H9 (cell line): ENCODE data around the gene ASTN2. TPM values are rescaled to one million over a fixed set of nuclear protein-coding genes. Genes with fewer than 3 reads are reported as not detected.

Source experiments
- DNase-seq: peaks from one replicate; pipeline ENCODE4 v3.0.0-alpha.2; 2017
- H2AFZ ChIP-seq: one replicate; pipeline ENCODE4 v1.6.1; 2013; ENCODE audit warnings: mild to moderate bottlenecking, low read length, control low read depth, moderate library complexity
- H2AK5ac ChIP-seq: 2 replicates; pipeline ENCODE4 v1.6.1; 2013; ENCODE audit warnings: low read length, control low read depth, mixed read lengths; ENCODE audit not compliant: insufficient read length
- H2BK120ac ChIP-seq: one replicate; pipeline ENCODE4 v1.6.1; 2013; ENCODE audit warnings: low read depth, mild to moderate bottlenecking, low read length, control low read depth, inconsistent platforms; ENCODE audit not compliant: poor library complexity, severe bottlenecking
- H2BK12ac ChIP-seq: 2 replicates; pipeline ENCODE4 v1.6.1; 2013; ENCODE audit warnings: low read length, control low read depth, mixed read lengths, low read depth; ENCODE audit not compliant: insufficient read length
- H2BK15ac ChIP-seq: 2 replicates; pipeline ENCODE4 v1.6.1; 2013; ENCODE audit warnings: low read depth, low read length, control low read depth
- H2BK20ac ChIP-seq: one replicate; pipeline ENCODE4 v1.6.1; 2013; ENCODE audit warnings: low read depth, mild to moderate bottlenecking, low read length, control low read depth, inconsistent platforms; ENCODE audit not compliant: poor library complexity, severe bottlenecking
- H2BK5ac ChIP-seq: 2 replicates; pipeline ENCODE4 v1.6.1; 2013; ENCODE audit warnings: low read length, control low read depth, mixed read lengths; ENCODE audit not compliant: insufficient read length
- H3K14ac ChIP-seq: 2 replicates; pipeline ENCODE4 v1.6.1; 2013; ENCODE audit warnings: low read length, control low read depth; ENCODE audit not compliant: insufficient read depth
- H3K18ac ChIP-seq: 2 replicates; pipeline ENCODE4 v1.6.1; 2013; ENCODE audit warnings: low read depth, mild to moderate bottlenecking, mixed read lengths, low read length, control low read depth; ENCODE audit not compliant: insufficient read length
- H3K23ac ChIP-seq: 2 replicates; pipeline ENCODE4 v1.6.1; 2013; ENCODE audit warnings: low read length, control low read depth, mixed read lengths, low read depth; ENCODE audit not compliant: insufficient read length
- H3K23me2 ChIP-seq: 2 replicates; pipeline ENCODE4 v1.6.1; 2013; ENCODE audit warnings: low read depth, mild to moderate bottlenecking, mixed read lengths, low read length, control low read depth; ENCODE audit not compliant: insufficient read length, poor library complexity, severe bottlenecking
- H3K27ac ChIP-seq: 2 replicates; pipeline ENCODE4 v1.5.1; 2013; ENCODE audit warnings: low read length, control low read depth, mixed read lengths, low read depth; ENCODE audit not compliant: insufficient read length
- H3K27me3 ChIP-seq: 2 replicates; pipeline ENCODE4 v1.6.1; 2013; ENCODE audit warnings: low read length, control low read depth, inconsistent platforms; ENCODE audit not compliant: insufficient read depth
- H3K4ac ChIP-seq: 2 replicates; pipeline ENCODE4 v1.6.1; 2013; ENCODE audit warnings: low read depth, mild to moderate bottlenecking, control low read depth, inconsistent platforms, low read length, moderate library complexity
- H3K4me1 ChIP-seq: 2 replicates; pipeline ENCODE4 v1.6.1; 2013; ENCODE audit warnings: low read length, control low read depth, inconsistent platforms; ENCODE audit not compliant: insufficient read depth
- H3K4me2 ChIP-seq: 2 replicates; pipeline ENCODE4 v1.6.1; 2013; ENCODE audit warnings: low read length, control low read depth, mixed read lengths; ENCODE audit not compliant: insufficient read length, insufficient read depth
- H3K56ac ChIP-seq: 2 replicates; pipeline ENCODE4 v1.6.1; 2013; ENCODE audit warnings: low read depth, mild to moderate bottlenecking, mixed read lengths, low read length, control low read depth; ENCODE audit not compliant: insufficient read length
- H3K79me1 ChIP-seq: 2 replicates; pipeline ENCODE4 v1.6.1; 2013; ENCODE audit warnings: low read depth, mild to moderate bottlenecking, moderate library complexity, low read length, control low read depth, inconsistent platforms; ENCODE audit not compliant: insufficient read depth, poor library complexity, severe bottlenecking
- H3K79me2 ChIP-seq: 2 replicates; pipeline ENCODE4 v1.6.1; 2013; ENCODE audit warnings: low read length, control low read depth, inconsistent platforms; ENCODE audit not compliant: insufficient read depth
- H3K9ac ChIP-seq: 2 replicates; pipeline ENCODE4 v1.6.1; 2013; ENCODE audit warnings: low read length, control low read depth, mixed read lengths; ENCODE audit not compliant: insufficient read length; ENCODE audit errors: extremely low read depth
- H3K9me3 ChIP-seq: one replicate; pipeline ENCODE4 v1.6.1; 2013; ENCODE audit warnings: low read depth, low read length, inconsistent platforms; ENCODE audit not compliant: control insufficient read depth
- H3T11ph ChIP-seq: one replicate; pipeline ENCODE4 v1.6.1; 2013; ENCODE audit warnings: mild to moderate bottlenecking, low read length, control low read depth, inconsistent platforms
- H4K20me1 ChIP-seq: one replicate; pipeline ENCODE4 v1.6.1; 2013; ENCODE audit not compliant: control insufficient read depth, insufficient read length, insufficient read depth
- H4K5ac ChIP-seq: 2 replicates; pipeline ENCODE4 v1.6.1; 2013; ENCODE audit warnings: low read depth, mild to moderate bottlenecking, mixed read lengths, low read length, control low read depth; ENCODE audit not compliant: insufficient read length
- H4K8ac ChIP-seq: replicated peaks from 2 replicates; pipeline ENCODE4 v1.6.1; 2013; ENCODE audit warnings: low read length, control low read depth, mixed read lengths, low read depth; ENCODE audit not compliant: insufficient read length
- H4K91ac ChIP-seq: 2 replicates; pipeline ENCODE4 v1.6.1; 2013; ENCODE audit warnings: low read depth, mild to moderate bottlenecking, moderate library complexity, mixed read lengths, low read length, control low read depth; ENCODE audit not compliant: insufficient read length
- H3K27ac Mint-ChIP-seq, 3 experiments: 2 replicates in 2 of 3; 3 replicates in 1 of 3; pipeline ENCODE4 v1.8.0; 2020 to 2021; ENCODE audit warnings: mixed read lengths in 3 of 3, mild to moderate bottlenecking in 1 of 3, moderate library complexity in 1 of 3
- H3K27me3 Mint-ChIP-seq: 2 replicates; pipeline ENCODE4 v1.8.0; 2021; ENCODE audit warnings: low read depth, mild to moderate bottlenecking, moderate library complexity, mixed read lengths
- H3K36me3 Mint-ChIP-seq, 3 experiments: 2 replicates in 2 of 3; 3 replicates in 1 of 3; pipeline ENCODE4 v1.8.0; 2020 to 2021; ENCODE audit warnings: low read depth in 3 of 3, mixed read lengths in 3 of 3; ENCODE audit not compliant: insufficient read depth in 1 of 3
- H3K4me1 Mint-ChIP-seq, 2 experiments: 2 replicates each; pipeline ENCODE4 v1.8.0; 2020; ENCODE audit warnings: mixed read lengths in 2 of 2
- H3K4me3 Mint-ChIP-seq, 2 experiments: 2 replicates in 1 of 2; 3 replicates in 1 of 2; pipeline ENCODE4 v1.8.0; 2020 to 2021; ENCODE audit warnings: mild to moderate bottlenecking in 2 of 2, mixed read lengths in 2 of 2, moderate library complexity in 1 of 2
- H3K9me3 Mint-ChIP-seq, 2 experiments: 2 replicates in 1 of 2; 3 replicates in 1 of 2; pipeline ENCODE4 v1.8.0; 2020; ENCODE audit warnings: mild to moderate bottlenecking in 2 of 2, mixed read lengths in 2 of 2, moderate library complexity in 1 of 2
- CTCF ChIP-seq: fragments of 200-600 bp; sonication (generic); conservative IDR thresholded peaks from 3 replicates; pipeline ENCODE4 v1.8.0; 2021; ENCODE audit warnings: antibody characterized with exemption, mild to moderate bottlenecking
- WGBS: extraction: QIAGEN DNeasy Blood & Tissue Kit; methylation state at CpG from one replicate; pipeline ENCODE4 v1.1.7; 2013; ENCODE audit warnings: missing lambda C conversion rate, low lambda C conversion rate, mixed read lengths; ENCODE audit not compliant: insufficient read length; ENCODE audit errors: extremely low coverage; 5-methylcytosine and 5-hydroxymethylcytosine counted together
- total RNA-seq: library from RNA; stranded (reverse); gene quantifications from 2 replicates; pipeline ENCODE4 v1.2.1, GENCODE V29; 2021

ASTN2 gene
- total RNA-seq, 1 experiment from 2014 or later: 9.7 TPM

GRCh38 chr9:116907989-116908388 lies 506.9 kb downstream of the ASTN2 start:
- Histone ChIP-seq H3K27me3 (no peaks in the 10 kb centered on the region; the same call in 1 of the 2 replicates), H3K9me3 (no peaks in the 10 kb centered on the region), H4K91ac (no peak overlapping the region), H2BK5ac (no peak overlapping the region), H3K56ac (no peak overlapping the region), H3K4me1 (peaks cover 2% of the 10 kb centered on the region; the same call in 1 of the 2 replicates), H3K79me2 (no peaks in the 10 kb centered on the region), H2AFZ (no peak overlapping the region), H3K27ac (no peak overlapping the region), H3K79me1 (no peaks in the 10 kb centered on the region), H2BK20ac (no peak overlapping the region), H3K23ac (no peak overlapping the region), H4K5ac (no peak overlapping the region), H2BK12ac (no peak overlapping the region), H3K4me2 (no peak overlapping the region), H3K4ac (no peak overlapping the region), H3K23me2 (no peaks in the 10 kb centered on the region), H4K20me1 (no peaks in the 10 kb centered on the region), H4K8ac (no peak overlapping the region), H3K18ac (no peak overlapping the region), H3K14ac (no peak overlapping the region), H3T11ph (no peak overlapping the region), H2BK15ac (no peak overlapping the region), H2AK5ac (no peak overlapping the region), H2BK120ac (no peak overlapping the region), H3K9ac (no peak overlapping the region)
- WGBS: no CpG with 5 or more reads among the region's 3 CpGs
- no peak overlapping the region for H3K27ac Mint-ChIP-seq
- H3K4me3 Mint-ChIP-seq: no peak overlapping the region
- H3K9me3 Mint-ChIP-seq: no peaks in the 10 kb centered on the region; a peak in 1 of 5 replicates
- H3K36me3 Mint-ChIP-seq: no peaks in the 10 kb centered on the region; a peak in 1 of 7 replicates
- H3K4me1 Mint-ChIP-seq: peaks cover 20 to 27% of the 10 kb centered on the region in 2 experiments
- TF ChIP-seq CTCF: no peak
- DNase-seq: no peak
- no peaks in the 10 kb centered on the region for H3K27me3 Mint-ChIP-seq
